Measurements from ENCODE around the gene ZNF568.

ZNF568 gene

GRCh38 chr19:36997843-36998235, 81.7 kb downstream of the ZNF568 start:
- H3K36me3 ChIP-seq (ENCODE audit: control insufficient read depth, insufficient read depth, low read length), result peaks cover 12% of the 10 kb centered on the region; the same call in 1 of the 2 replicates
- H3K9ac ChIP-seq (ENCODE audit: low read depth, low read length), result no peak overlapping the region
- H3K27ac ChIP-seq (ENCODE audit: low read depth, low read length), result no peak overlapping the region
- peaks cover 70% of the 10 kb centered on the region for H3K9me3 ChIP-seq (ENCODE audit: control insufficient read depth, insufficient read depth, low read length)
- no peaks in the 10 kb centered on the region for H3K4me1 ChIP-seq (ENCODE audit: control insufficient read depth, insufficient read depth, low read length)
- H3K27me3 ChIP-seq (ENCODE audit: control insufficient read depth, insufficient read depth, low read length), result no peaks in the 10 kb centered on the region
- no peak overlapping the region for H3K4me3 ChIP-seq (ENCODE audit: low read depth, low read length)

DNA sequence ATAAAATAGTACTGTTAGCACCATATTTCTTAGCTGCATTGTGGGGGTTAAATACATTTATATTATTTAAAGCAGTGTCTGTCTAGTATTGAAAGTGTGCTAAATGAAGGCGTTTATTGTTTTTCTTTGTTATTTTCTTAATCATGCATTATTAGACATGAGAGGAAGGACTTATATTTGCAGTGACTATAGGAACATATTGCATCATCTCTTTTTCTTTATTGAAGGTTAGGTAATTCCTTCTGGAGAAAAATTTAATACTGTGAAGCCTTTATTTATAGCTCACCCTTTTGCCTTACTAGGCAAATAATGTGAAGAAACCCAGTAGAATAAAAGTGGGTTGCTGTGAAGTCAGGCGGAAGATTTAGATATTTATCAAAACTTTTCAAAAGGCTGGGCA, 83.2 kb downstream of the ZNF568 start:
- H3K27me3 ChIP-seq (ENCODE audit: control insufficient read depth, insufficient read depth, low read length), result no peaks in the 10 kb centered on the region
- no peak overlapping the region for H3K27ac ChIP-seq (ENCODE audit: low read depth, low read length)
- no peak overlapping the region for H3K4me3 ChIP-seq (ENCODE audit: low read depth, low read length)
- peaks cover 67% of the 10 kb centered on the region for H3K9me3 ChIP-seq (ENCODE audit: control insufficient read depth, insufficient read depth, low read length)
- H3K9ac ChIP-seq (ENCODE audit: low read depth, low read length), result no peak overlapping the region
- H3K4me1 ChIP-seq (ENCODE audit: control insufficient read depth, insufficient read depth, low read length), result no peaks in the 10 kb centered on the region
- peaks cover 12% of the 10 kb centered on the region; the same call in 1 of the 2 replicates for H3K36me3 ChIP-seq (ENCODE audit: control insufficient read depth, insufficient read depth, low read length)

DNA sequence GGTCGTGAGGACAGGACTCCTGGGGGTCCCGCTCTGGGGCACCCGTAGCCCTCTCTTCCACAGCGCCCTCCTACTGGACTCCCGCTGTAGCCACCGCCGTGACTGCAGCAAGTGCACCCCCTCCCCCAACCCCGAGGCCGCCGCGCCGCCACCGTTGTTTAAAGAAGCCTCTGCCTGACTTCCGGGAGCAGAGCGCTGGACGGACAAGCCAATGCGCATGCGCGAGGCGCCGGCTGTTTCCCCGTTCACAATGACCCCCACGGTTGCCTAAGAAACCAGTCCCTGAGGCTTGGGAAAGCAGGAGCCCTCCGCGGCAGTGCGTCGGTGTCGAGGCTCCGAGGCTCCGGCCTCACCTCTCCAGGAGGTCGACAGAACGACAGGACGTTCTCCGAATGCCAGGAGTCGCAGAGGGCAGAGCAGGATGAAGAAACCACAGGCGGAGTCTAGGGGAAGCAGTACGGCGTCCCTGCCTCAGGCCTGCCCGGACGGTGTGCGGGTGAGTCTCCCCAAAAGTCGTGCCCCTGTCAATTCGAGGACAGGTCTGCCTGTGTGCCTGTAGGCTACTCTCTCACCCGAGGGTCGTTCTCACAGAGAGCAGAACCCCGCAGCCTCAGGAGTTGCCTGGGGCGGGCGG, 91.6 kb downstream of the ZNF568 start:
- H3K4me1 ChIP-seq (ENCODE audit: control insufficient read depth, insufficient read depth, low read length), result no peaks in the 10 kb centered on the region
- no peak overlapping the region for H3K27ac ChIP-seq (ENCODE audit: low read depth, low read length)
- H3K36me3 ChIP-seq (ENCODE audit: control insufficient read depth, insufficient read depth, low read length), result no peaks in the 10 kb centered on the region
- H3K4me3 ChIP-seq (ENCODE audit: low read depth, low read length), result no peak overlapping the region
- H3K27me3 ChIP-seq (ENCODE audit: control insufficient read depth, insufficient read depth, low read length), result no peaks in the 10 kb centered on the region
- peaks cover 72% of the 10 kb centered on the region for H3K9me3 ChIP-seq (ENCODE audit: control insufficient read depth, insufficient read depth, low read length)
- H3K9ac ChIP-seq (ENCODE audit: low read depth, low read length), result no peak overlapping the region

DNA sequence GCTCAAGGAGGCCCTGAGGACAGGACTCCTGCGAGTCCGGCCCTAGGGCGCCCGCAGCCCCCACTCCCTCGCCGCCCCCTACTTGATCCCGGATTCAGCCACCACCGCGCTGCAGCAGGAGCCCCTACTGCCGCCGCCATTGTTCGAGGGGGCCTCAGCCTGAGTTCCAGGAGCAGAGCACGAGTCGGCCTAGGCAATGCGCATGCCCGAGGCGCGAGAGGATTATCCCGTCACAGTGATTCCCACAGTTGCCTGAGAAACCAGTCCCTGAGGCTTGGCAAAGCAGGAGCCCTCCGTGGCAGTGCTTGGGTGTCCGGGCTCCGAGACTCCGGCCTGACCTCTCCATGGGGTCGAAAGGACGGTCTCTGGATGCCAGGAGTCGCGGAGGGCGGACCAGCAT, 93.7 kb downstream of the ZNF568 start:
- H3K9ac ChIP-seq (ENCODE audit: low read depth, low read length), result no peak overlapping the region
- H3K4me1 ChIP-seq (ENCODE audit: control insufficient read depth, insufficient read depth, low read length), result no peaks in the 10 kb centered on the region
- H3K27me3 ChIP-seq (ENCODE audit: control insufficient read depth, insufficient read depth, low read length), result no peaks in the 10 kb centered on the region
- H3K4me3 ChIP-seq (ENCODE audit: low read depth, low read length), result no peak overlapping the region
- H3K9me3 ChIP-seq (ENCODE audit: control insufficient read depth, insufficient read depth, low read length), result peaks cover 84% of the 10 kb centered on the region
- no peak overlapping the region for H3K27ac ChIP-seq (ENCODE audit: low read depth, low read length)
- no peaks in the 10 kb centered on the region for H3K36me3 ChIP-seq (ENCODE audit: control insufficient read depth, insufficient read depth, low read length)

GRCh38 chr19:37012093-37012745, 96.1 kb downstream of the ZNF568 start:
- H3K9me3 ChIP-seq (ENCODE audit: control insufficient read depth, insufficient read depth, low read length), result peaks cover 98% of the 10 kb centered on the region
- H3K36me3 ChIP-seq (ENCODE audit: control insufficient read depth, insufficient read depth, low read length), result no peaks in the 10 kb centered on the region
- H3K4me1 ChIP-seq (ENCODE audit: control insufficient read depth, insufficient read depth, low read length), result no peaks in the 10 kb centered on the region
- H3K27ac ChIP-seq (ENCODE audit: low read depth, low read length), result no peak overlapping the region
- no peaks in the 10 kb centered on the region for H3K27me3 ChIP-seq (ENCODE audit: control insufficient read depth, insufficient read depth, low read length)
- no peak overlapping the region for H3K4me3 ChIP-seq (ENCODE audit: low read depth, low read length)
- H3K9ac ChIP-seq (ENCODE audit: low read depth, low read length), result no peak overlapping the region

GRCh38 chr19:37014456-37014855, 98.3 kb downstream of the ZNF568 start:
- peaks cover 97% of the 10 kb centered on the region for H3K9me3 ChIP-seq (ENCODE audit: control insufficient read depth, insufficient read depth, low read length)
- no peaks in the 10 kb centered on the region for H3K27me3 ChIP-seq (ENCODE audit: control insufficient read depth, insufficient read depth, low read length)
- H3K4me3 ChIP-seq (ENCODE audit: low read depth, low read length), result no peak overlapping the region

DNA sequence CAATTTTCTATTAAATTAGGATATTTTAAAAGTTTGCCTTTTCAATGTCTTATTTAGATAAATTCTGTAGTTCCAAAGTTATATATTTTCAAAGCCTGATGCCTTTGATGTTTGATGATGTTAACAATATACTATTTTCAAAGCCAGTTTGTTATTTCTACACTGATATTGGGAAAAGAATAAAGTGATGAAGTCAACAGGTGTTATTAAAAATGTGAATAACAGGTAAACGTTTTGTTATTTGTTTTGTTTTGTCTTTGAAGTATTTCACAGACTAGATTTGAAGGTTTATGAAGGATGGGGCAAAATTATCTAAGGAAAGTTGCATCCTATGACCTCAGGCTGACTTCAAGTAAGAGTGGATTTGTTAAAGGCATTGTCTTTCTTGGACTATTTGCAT, 129.0 kb downstream of the ZNF568 start:
- Histone ChIP-seq H3K27ac (ENCODE audit: low read depth, low read length) (no peak overlapping the region), H3K4me1 (ENCODE audit: control insufficient read depth, insufficient read depth, low read length) (no peaks in the 10 kb centered on the region), H3K9me3 (ENCODE audit: control insufficient read depth, insufficient read depth, low read length) (peaks cover 61% of the 10 kb centered on the region), H3K9ac (ENCODE audit: low read depth, low read length) (no peak overlapping the region), H3K4me3 (ENCODE audit: low read depth, low read length) (no peak overlapping the region), H3K36me3 (ENCODE audit: control insufficient read depth, insufficient read depth, low read length) (no peaks in the 10 kb centered on the region), H3K27me3 (ENCODE audit: control insufficient read depth, insufficient read depth, low read length) (no peaks in the 10 kb centered on the region)

More at GRCh38 chr19:37014456-37014855, 98.3 kb downstream of the ZNF568 start:
- Histone ChIP-seq H3K9ac (ENCODE audit: low read depth, low read length) (no peak overlapping the region), H3K27ac (ENCODE audit: low read depth, low read length) (no peak overlapping the region), H3K4me1 (ENCODE audit: control insufficient read depth, insufficient read depth, low read length) (no peaks in the 10 kb centered on the region), H3K36me3 (ENCODE audit: control insufficient read depth, insufficient read depth, low read length) (no peaks in the 10 kb centered on the region)

All from HUES48 (cell line).